Stimulated activated CD4-positive, alpha-beta T cell treated with anti-CD3 and anti-CD28 coated beads, TNF-alpha, amount 100 ng/mL, for 1 hour (primary cell): ENCODE results near the gene SP110.
"Not testable (repeated sequence)": the region's sequence is repeated elsewhere in the genome, so short reads cannot be mapped to it uniquely, and the experiment has no call there.

Experiments
- DNase-seq, 3 donors: peaks; one replicate each; pipeline ENCODE4 v3.0.0-alpha.2; 2020; ENCODE audit warnings: low read depth in 3 of 3, low spot score in 1 of 3

Gene SP110

GRCh38 chr2:230128623-230129342 is 91.0 kb downstream of the SP110 start:
- DNase-seq: no peak

GRCh38 chr2:230127195-230127594 is 92.6 kb downstream of the SP110 start:
- DNase-seq: no peak

- DNase-seq: no peak
These were observed 94.9 kb downstream of the SP110 start for GRCh38 chr2:230124757-230125431.

GRCh38 chr2:230124235-230124634 is 95.5 kb downstream of the SP110 start:
- no peak for DNase-seq

- not testable (repeated sequence) for DNase-seq
These were observed 99.4 kb downstream of the SP110 start for GRCh38 chr2:230120376-230120775.

GRCh38 chr2:230119827-230120226 is 100.0 kb downstream of the SP110 start:
- not testable (repeated sequence) for DNase-seq
